Tibial nerve (tissue), 4 donors: ENCODE data around the gene MMADHC. TPM values are rescaled to one million over a fixed set of nuclear protein-coding genes. Genes with fewer than 3 reads are reported as not detected.

ENCODE experiments used
- DNase-seq, 2 donors: peaks; one replicate each; pipeline ENCODE4 v3.0.0-alpha.2; 2019; ENCODE audit warnings: low spot score in 2 of 2
- H3K27ac ChIP-seq, 4 donors: fragments of 200-600 bp; sonication (generic) in 3 of 4; one replicate each; pipeline ENCODE4 v1.5.1; 2017 to 2019; ENCODE audit warnings: mild to moderate bottlenecking in 1 of 4
- H3K27me3 ChIP-seq, 2 donors: fragments of 200-600 bp; sonication (generic) in 1 of 2; one replicate each; pipeline versions ENCODE4 v1.5.1 to v1.6.0; 2017 to 2019
- H3K36me3 ChIP-seq, 3 donors: fragments of 200-600 bp; sonication (generic); one replicate each; pipeline ENCODE4 v1.5.1; 2018 to 2019
- H3K4me1 ChIP-seq, 4 donors: fragments of 200-600 bp; sonication (generic) in 3 of 4; one replicate each; pipeline ENCODE4 v1.5.1; 2017 to 2019
- H3K4me3 ChIP-seq, 4 donors: fragments of 200-600 bp; sonication (generic) in 3 of 4; one replicate each; pipeline ENCODE4 v1.5.1; 2017 to 2019; ENCODE audit warnings: mild to moderate bottlenecking in 1 of 4, moderate library complexity in 1 of 4
- H3K9me3 ChIP-seq, 4 donors: fragments of 200-600 bp; sonication (generic) in 3 of 4; one replicate each; pipeline ENCODE4 v1.5.1; 2017 to 2019
- EP300 ChIP-seq, 2 donors: sonication (generic); formaldehyde crosslinking; IDR thresholded peaks; one replicate each; pipeline ENCODE4 v1.6.1; 2017; ENCODE audit warnings: antibody characterized with exemption in 2 of 2, mild to moderate bottlenecking in 1 of 2
- POLR2A ChIP-seq, 2 donors: fragments of 450-650 bp; IDR thresholded peaks; one replicate each; pipeline ENCODE4 v1.6.1; 2017; ENCODE audit warnings: antibody characterized with exemption in 2 of 2, mild to moderate bottlenecking in 2 of 2, moderate library complexity in 2 of 2
- WGBS, 2 donors: methylation state at CpG; one replicate each; pipeline ENCODE4 v1.1.5; 2018; 5-methylcytosine and 5-hydroxymethylcytosine counted together
- total RNA-seq, 4 donors: library from RNA; depleted of rRNA; stranded (reverse); fragments of >200 nt; gene quantifications; one replicate each; pipeline ENCODE4 v1.1.0, GENCODE V29; 2016
- TF ChIP-seq, protein P1 (sequence below), 5 experiments: fragments of 200-600 bp in 3 of 5; fragments of 450-650 bp in 2 of 5; sonication (generic) in 3 of 5; IDR thresholded peaks; one replicate each; pipeline ENCODE4 v1.5.1; 2016 to 2019; ENCODE audit warnings: antibody characterized with exemption in 5 of 5, mild to moderate bottlenecking in 3 of 5, moderate library complexity in 2 of 5

The MMADHC gene
- total RNA-seq, 4 donors from 2014 or later = 44.5 to 58.2 (median 54.0) TPM

DNA sequence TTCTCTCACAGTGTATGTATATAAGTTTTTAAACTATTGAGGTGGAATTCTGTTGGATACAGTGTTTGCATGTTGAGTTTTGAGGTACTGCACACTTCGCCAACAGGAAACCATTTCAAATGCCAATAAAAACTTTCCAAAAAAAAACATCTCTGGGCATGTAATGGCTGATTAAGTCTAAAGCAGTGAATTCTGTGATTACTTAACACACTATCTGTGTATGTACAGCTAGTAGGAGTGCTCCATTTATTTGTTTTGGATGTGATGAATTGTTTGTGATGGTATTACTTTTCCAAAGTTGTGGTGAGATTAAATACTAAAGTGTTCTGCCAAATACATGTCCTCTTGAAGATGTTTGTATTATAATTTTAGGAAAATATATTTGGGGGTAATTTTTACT, 31.1 kb downstream of the MMADHC start:
- no peaks in the 10 kb centered on the region for H3K36me3 ChIP-seq
- DNase-seq = no peak
- 61 to 67% methylated on average over 1 of the region's 1 CpG for WGBS, 2 donors
- H3K4me3 ChIP-seq = no peak overlapping the region
- no peaks in the 10 kb centered on the region for H3K4me1 ChIP-seq
- no peak overlapping the region for H3K27ac ChIP-seq
- H3K27me3 ChIP-seq = no peaks in the 10 kb centered on the region
- TF ChIP-seq POLR2A (IDR thresholded peaks at IDR 0.05) = no peak
- TF ChIP-seq, protein P1, sequence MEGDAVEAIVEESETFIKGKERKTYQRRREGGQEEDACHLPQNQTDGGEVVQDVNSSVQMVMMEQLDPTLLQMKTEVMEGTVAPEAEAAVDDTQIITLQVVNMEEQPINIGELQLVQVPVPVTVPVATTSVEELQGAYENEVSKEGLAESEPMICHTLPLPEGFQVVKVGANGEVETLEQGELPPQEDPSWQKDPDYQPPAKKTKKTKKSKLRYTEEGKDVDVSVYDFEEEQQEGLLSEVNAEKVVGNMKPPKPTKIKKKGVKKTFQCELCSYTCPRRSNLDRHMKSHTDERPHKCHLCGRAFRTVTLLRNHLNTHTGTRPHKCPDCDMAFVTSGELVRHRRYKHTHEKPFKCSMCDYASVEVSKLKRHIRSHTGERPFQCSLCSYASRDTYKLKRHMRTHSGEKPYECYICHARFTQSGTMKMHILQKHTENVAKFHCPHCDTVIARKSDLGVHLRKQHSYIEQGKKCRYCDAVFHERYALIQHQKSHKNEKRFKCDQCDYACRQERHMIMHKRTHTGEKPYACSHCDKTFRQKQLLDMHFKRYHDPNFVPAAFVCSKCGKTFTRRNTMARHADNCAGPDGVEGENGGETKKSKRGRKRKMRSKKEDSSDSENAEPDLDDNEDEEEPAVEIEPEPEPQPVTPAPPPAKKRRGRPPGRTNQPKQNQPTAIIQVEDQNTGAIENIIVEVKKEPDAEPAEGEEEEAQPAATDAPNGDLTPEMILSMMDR (IDR thresholded peaks at IDR 0.05) = no peak
- TF ChIP-seq EP300 (IDR thresholded peaks at IDR 0.05) = no peak
- H3K9me3 ChIP-seq = peaks cover 0 to 4% (median 0%) of the 10 kb centered on the region in 4 donors

DNA sequence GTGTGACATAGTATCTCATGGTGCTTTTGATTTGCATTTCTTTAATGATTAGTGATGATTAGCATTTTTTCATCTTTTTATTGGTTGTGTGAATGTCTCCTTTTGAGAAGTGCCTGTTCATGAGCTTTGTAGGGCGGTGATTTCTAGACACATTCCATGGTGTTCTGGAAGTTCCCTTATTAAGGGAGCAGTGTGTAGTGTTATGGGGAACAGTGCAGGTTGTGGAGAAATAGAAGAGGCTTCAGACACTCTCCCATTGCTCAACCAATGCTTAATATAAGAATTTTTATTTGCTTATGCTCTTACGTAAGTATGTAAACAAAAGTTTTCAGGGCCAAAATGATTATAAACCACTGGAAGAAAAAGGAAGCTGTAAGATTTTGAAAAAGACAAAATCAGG, 34.7 kb downstream of the MMADHC start:
- no peak overlapping the region for H3K27ac ChIP-seq
- H3K9me3 ChIP-seq = peaks cover 0 to 20% (median 0%) of the 10 kb centered on the region in 4 donors
- H3K27me3 ChIP-seq = no peaks in the 10 kb centered on the region
- DNase-seq = no peak
- WGBS, 2 donors = 92 to 94% methylated on average over 2 of the region's 2 CpGs
- no peaks in the 10 kb centered on the region for H3K36me3 ChIP-seq
- TF ChIP-seq, protein P1 (IDR thresholded peaks at IDR 0.05) = no peak
- no peak for TF ChIP-seq EP300 (IDR thresholded peaks at IDR 0.05)
- no peak for TF ChIP-seq POLR2A (IDR thresholded peaks at IDR 0.05)
- H3K4me3 ChIP-seq = no peak overlapping the region
- H3K4me1 ChIP-seq = no peaks in the 10 kb centered on the region

DNA sequence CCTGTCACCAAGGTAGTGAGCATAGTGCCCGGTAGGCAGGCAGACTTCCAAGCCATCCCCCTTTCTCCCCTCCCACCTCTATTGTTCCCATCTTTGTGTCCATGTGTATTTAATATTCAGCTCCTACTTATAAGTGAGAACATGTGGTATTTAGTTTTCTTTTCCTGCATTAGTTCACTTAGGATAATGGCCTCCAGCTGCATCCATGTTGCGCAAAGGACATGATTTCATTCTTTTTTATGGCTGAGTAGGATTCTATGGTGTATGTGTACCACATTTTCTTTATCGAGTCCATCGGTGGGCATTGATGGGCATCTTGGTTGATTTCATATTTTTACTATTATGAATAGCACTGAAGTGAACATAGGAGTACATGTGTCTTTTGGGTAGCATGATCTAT, 35.3 kb downstream of the MMADHC start:
- no peaks in the 10 kb centered on the region for H3K27me3 ChIP-seq
- no peak overlapping the region for H3K4me3 ChIP-seq
- no peak overlapping the region for H3K27ac ChIP-seq
- WGBS, 2 donors = 76 to 81% methylated on average over 4 of the region's 4 CpGs
- no peaks in the 10 kb centered on the region for H3K36me3 ChIP-seq
- no peaks in the 10 kb centered on the region for H3K4me1 ChIP-seq
- peaks cover 0 to 20% (median 0%) of the 10 kb centered on the region in 4 donors for H3K9me3 ChIP-seq
- no peak for DNase-seq
- TF ChIP-seq EP300 (IDR thresholded peaks at IDR 0.05) (no peak), POLR2A (IDR thresholded peaks at IDR 0.05) (no peak)
- TF ChIP-seq, protein P1 (IDR thresholded peaks at IDR 0.05) = no peak

GRCh38 chr2:149544692-149545091, 42.9 kb downstream of the MMADHC start:
- no peaks in the 10 kb centered on the region for H3K27me3 ChIP-seq
- WGBS, 2 donors = 38 to 48% methylated on average over 1 of the region's 1 CpG
- H3K36me3 ChIP-seq = no peaks in the 10 kb centered on the region
- peak overlapping the region in 1 of 4 donors; percentile 9 for H3K4me3 ChIP-seq
- no peak overlapping the region for H3K27ac ChIP-seq
- no peaks in the 10 kb centered on the region for H3K4me1 ChIP-seq
- peaks cover 0 to 4% (median 0%) of the 10 kb centered on the region in 4 donors for H3K9me3 ChIP-seq
- TF ChIP-seq EP300 (IDR thresholded peaks at IDR 0.05) = no peak
- no peak for TF ChIP-seq POLR2A (IDR thresholded peaks at IDR 0.05)
- TF ChIP-seq, protein P1 (IDR thresholded peaks at IDR 0.05) = no peak
- no peak for DNase-seq

DNA sequence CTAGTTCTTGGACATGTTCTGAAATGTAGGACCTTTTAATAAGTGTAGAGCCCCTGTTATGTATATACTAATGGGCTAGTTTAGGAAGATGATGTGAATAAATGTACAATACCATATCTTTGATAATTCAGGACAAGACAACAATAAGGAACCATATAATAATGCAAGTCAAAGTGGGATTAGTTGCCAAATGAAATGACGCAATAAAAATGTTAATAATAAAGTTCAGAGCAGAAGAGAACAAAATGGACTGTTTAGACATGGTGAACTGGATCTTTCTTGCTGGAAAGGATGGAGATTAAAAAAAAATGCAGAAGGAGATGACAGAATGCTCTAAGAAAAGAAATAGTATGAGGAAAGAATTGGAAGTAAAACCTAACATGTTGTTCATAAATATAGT, 43.7 kb downstream of the MMADHC start:
- TF ChIP-seq EP300 (IDR thresholded peaks at IDR 0.05) (no peak), POLR2A (IDR thresholded peaks at IDR 0.05) (no peak)
- TF ChIP-seq, protein P1 (IDR thresholded peaks at IDR 0.05) = no peak
- H3K36me3 ChIP-seq = no peaks in the 10 kb centered on the region
- H3K4me3 ChIP-seq = no peak overlapping the region
- peaks cover 0 to 1% (median 0%) of the 10 kb centered on the region in 4 donors for H3K9me3 ChIP-seq
- DNase-seq = no peak
- WGBS, 2 donors = 54 to 71% methylated on average over 1 of the region's 1 CpG
- H3K27ac ChIP-seq = no peak overlapping the region
- H3K27me3 ChIP-seq = no peaks in the 10 kb centered on the region
- H3K4me1 ChIP-seq = no peaks in the 10 kb centered on the region
